ENCODE data around the gene SPATC1L.

Gene SPATC1L

GRCh38 chr21:46213620-46214286, 29.5 kb upstream of the SPATC1L start:
- no peak for DNase-seq (ENCODE audit: extremely low read depth, low read depth)
- TF ChIP-seq CTCF (IDR thresholded peaks at IDR 0.05; ENCODE audit: low read depth, low read length), result no peak

- DNase-seq (ENCODE audit: extremely low read depth, low read depth), result no peak
- TF ChIP-seq CTCF (IDR thresholded peaks at IDR 0.05; ENCODE audit: low read depth, low read length), result no peak
These were observed 28.6 kb upstream of the SPATC1L start for GRCh38 chr21:46212721-46213484.

- TF ChIP-seq CTCF (IDR thresholded peaks at IDR 0.05; ENCODE audit: low read depth, low read length), result no peak
- no peak for DNase-seq (ENCODE audit: extremely low read depth, low read depth)
These were observed 27.8 kb upstream of the SPATC1L start for GRCh38 chr21:46211786-46212720.

- TF ChIP-seq CTCF (IDR thresholded peaks at IDR 0.05; ENCODE audit: low read depth, low read length), result no peak
- no peak for DNase-seq (ENCODE audit: extremely low read depth, low read depth)
These were observed 27.1 kb upstream of the SPATC1L start for GRCh38 chr21:46211376-46211775.

GRCh38 chr21:46210378-46211136, 26.3 kb upstream of the SPATC1L start:
- DNase-seq (ENCODE audit: extremely low read depth, low read depth), result no peak
- TF ChIP-seq CTCF (IDR thresholded peaks at IDR 0.05; ENCODE audit: low read depth, low read length), result no peak

- DNase-seq (ENCODE audit: extremely low read depth, low read depth), result no peak
- TF ChIP-seq CTCF (IDR thresholded peaks at IDR 0.05; ENCODE audit: low read depth, low read length), result no peak
These were observed 24.8 kb upstream of the SPATC1L start for GRCh38 chr21:46208761-46209721.
